Upper lobe of left lung (tissue), 6 donors: ENCODE data around the gene IMMP2L. TPM values are rescaled to one million over a fixed set of nuclear protein-coding genes. Genes with fewer than 3 reads are reported as not detected.
"Not testable (repeated sequence)": the region's sequence is repeated elsewhere in the genome, so short reads cannot be mapped to it uniquely, and the experiment has no call there.

Experiments
- ATAC-seq, 2 donors: fragments of 200-7000 bp; cut with Tn5 transposase; one replicate each; pipeline ENCODE4 v1.9.1; 2022; ENCODE audit warnings: mild to moderate bottlenecking in 2 of 2, moderate library complexity in 2 of 2; ENCODE audit not compliant: low FRiP score in 2 of 2
- DNase-seq, 2 donors: peaks; one replicate each; pipeline ENCODE4 v3.0.0-alpha.2; 2019 to 2020
- H3K27ac ChIP-seq, 4 donors: fragments of 200-600 bp; sonication (generic); one replicate each; pipeline ENCODE4 v1.5.1; 2016 to 2019
- H3K27me3 ChIP-seq, 4 donors: fragments of 200-600 bp; sonication (generic); one replicate each; pipeline ENCODE4 v1.5.1; 2017 to 2019
- H3K36me3 ChIP-seq, 4 donors: fragments of 200-600 bp; sonication (generic); one replicate each; pipeline ENCODE4 v1.5.1; 2016 to 2019
- H3K4me1 ChIP-seq, 4 donors: fragments of 200-600 bp; sonication (generic); one replicate each; pipeline ENCODE4 v1.5.1; 2018 to 2019
- H3K4me3 ChIP-seq, 4 donors: fragments of 200-600 bp; sonication (generic); one replicate each; pipeline ENCODE4 v1.5.1; 2017 to 2019; ENCODE audit warnings: mild to moderate bottlenecking in 2 of 4, moderate library complexity in 1 of 4
- H3K9me3 ChIP-seq, 4 donors: fragments of 200-600 bp; sonication (generic); one replicate each; pipeline ENCODE4 v1.5.1; 2018 to 2019
- CTCF ChIP-seq, 6 experiments: fragments of 450-650 bp in 4 of 6; fragments of 200-600 bp in 2 of 6; sonication (generic) in 2 of 6; IDR thresholded peaks; one replicate each; pipeline ENCODE4 v1.5.1; 2016 to 2019; ENCODE audit warnings: antibody characterized with exemption in 6 of 6
- EP300 ChIP-seq, 4 donors: sonication (generic); formaldehyde crosslinking; IDR thresholded peaks; one replicate each; pipeline ENCODE4 v1.5.1; 2017; ENCODE audit warnings: antibody characterized with exemption in 4 of 4, control low read depth in 2 of 4
- POLR2A ChIP-seq, 4 donors: fragments of 450-650 bp; IDR thresholded peaks; one replicate each; pipeline ENCODE4 v1.5.1; 2016 to 2017; ENCODE audit warnings: antibody characterized with exemption in 4 of 4, mild to moderate bottlenecking in 2 of 4
- POLR2AphosphoS5 ChIP-seq, 2 donors: sonication (generic); formaldehyde crosslinking; IDR thresholded peaks; one replicate each; pipeline ENCODE4 v1.5.1; 2017; ENCODE audit warnings: antibody characterized with exemption in 2 of 2
- WGBS, 2 donors: methylation state at CpG; one replicate each; pipeline ENCODE4 v1.1.5; 2017 to 2018; 5-methylcytosine and 5-hydroxymethylcytosine counted together
- total RNA-seq, 6 donors: library from RNA; depleted of rRNA in 4 of 6; stranded (reverse); fragments of >200 nt in 4 of 6; gene quantifications; one replicate each; pipeline versions ENCODE4 v1.1.0 to v1.2.1, GENCODE V29; 2016 to 2021
- donor health status: DM: no; HTN: no; CAD: no; lungs with moderate emphysema.
- donor health status: DM: no; HTN: yes; CAD: no; lungs with severe emphysema.

Gene IMMP2L
- total RNA-seq, 6 donors from 2014 or later = 7.1 to 17.5 (median 11.3) TPM

GRCh38 chr7:111586711-111587409, 24.6 kb upstream of the IMMP2L start:
- no peak for TF ChIP-seq CTCF (IDR thresholded peaks at IDR 0.05)
- TF ChIP-seq EP300 (IDR thresholded peaks at IDR 0.05) = no peak
- no peak for TF ChIP-seq POLR2A (IDR thresholded peaks at IDR 0.05)
- no peak for TF ChIP-seq POLR2AphosphoS5 (IDR thresholded peaks at IDR 0.05)
- no peaks in the 10 kb centered on the region for H3K4me1 ChIP-seq

GRCh38 chr7:111581784-111582488, 19.6 kb upstream of the IMMP2L start:
- 92 to 94% methylated on average over 25 to 36 of the region's 40 CpGs for WGBS, 2 donors
- H3K27ac ChIP-seq, H3K4me1 ChIP-seq, H3K4me3 ChIP-seq, H3K9me3 ChIP-seq, ATAC-seq, H3K27me3 ChIP-seq, H3K36me3 ChIP-seq: not testable (repeated sequence)
- peak in 1 of 2 donors; percentile 74 for DNase-seq

More at GRCh38 chr7:111586711-111587409, 24.6 kb upstream of the IMMP2L start:
- Histone ChIP-seq H3K4me3 (no peak overlapping the region), H3K36me3 (no peaks in the 10 kb centered on the region), H3K9me3 (peaks cover 0 to 4% (median 0%) of the 10 kb centered on the region in 4 donors), H3K27me3 (no peaks in the 10 kb centered on the region), H3K27ac (no peak overlapping the region)
- no peak for ATAC-seq
- 73 to 88% methylated on average over 4 of the region's 4 CpGs for WGBS, 2 donors
- no peak for DNase-seq

- not testable (repeated sequence) for ATAC-seq, H3K27ac ChIP-seq, H3K36me3 ChIP-seq, H3K9me3 ChIP-seq, H3K4me1 ChIP-seq, H3K4me3 ChIP-seq, H3K27me3 ChIP-seq, DNase-seq
- 88% methylated on average over 7 of the region's 7 CpGs for WGBS, 2 donors
These were observed 18.9 kb upstream of the IMMP2L start for GRCh38 chr7:111581207-111581606.

- no peaks in the 10 kb centered on the region for H3K4me1 ChIP-seq
- DNase-seq = no peak
- H3K4me3 ChIP-seq = no peak overlapping the region
- no peak overlapping the region for H3K27ac ChIP-seq
- H3K9me3 ChIP-seq = peaks cover 0 to 10% (median 6%) of the 10 kb centered on the region in 4 donors
- H3K36me3 ChIP-seq = no peaks in the 10 kb centered on the region
- H3K27me3 ChIP-seq = no peaks in the 10 kb centered on the region
- no peak for ATAC-seq
- TF ChIP-seq POLR2AphosphoS5 (IDR thresholded peaks at IDR 0.05) (no peak), CTCF (IDR thresholded peaks at IDR 0.05) (no peak), POLR2A (IDR thresholded peaks at IDR 0.05) (no peak)
These were observed 16.5 kb upstream of the IMMP2L start for GRCh38 chr7:111578754-111579153.

- TF ChIP-seq EP300 (IDR thresholded peaks at IDR 0.05) (no peak), POLR2A (IDR thresholded peaks at IDR 0.05) (no peak), POLR2AphosphoS5 (IDR thresholded peaks at IDR 0.05) (no peak), CTCF (IDR thresholded peaks at IDR 0.05) (no peak)
- H3K36me3 ChIP-seq = no peaks in the 10 kb centered on the region
- no peak overlapping the region for H3K4me3 ChIP-seq
- H3K9me3 ChIP-seq = peaks cover 0 to 13% (median 6%) of the 10 kb centered on the region in 4 donors
- H3K27me3 ChIP-seq = no peaks in the 10 kb centered on the region
- H3K4me1 ChIP-seq = no peaks in the 10 kb centered on the region
- DNase-seq (no peak), ATAC-seq (no peak)
- 90 to 94% methylated on average over 5 of the region's 5 CpGs for WGBS, 2 donors
- H3K27ac ChIP-seq = no peak overlapping the region
These were observed 9.4 kb upstream of the IMMP2L start for GRCh38 chr7:111571720-111572119.
